WTC11 (cell line): ENCODE results near the gene USH2A.

Experiments used
- ATF3 ChIP-seq: sonication (generic); formaldehyde crosslinking; conservative IDR thresholded peaks from 2 replicates; pipeline ENCODE4 v1.8.1; 2022; ENCODE audit warnings: mild to moderate bottlenecking, missing genetic modification reagents
- CBFB ChIP-seq: sonication (generic); formaldehyde crosslinking; IDR thresholded peaks from 2 replicates; pipeline ENCODE4 v1.8.1; 2022; ENCODE audit warnings: mild to moderate bottlenecking, low read depth, missing genetic modification reagents
- CDX4 ChIP-seq: fragments of 250-450 bp; sonication (Bioruptor Pico); IDR thresholded peaks from 2 replicates; pipeline ENCODE4 v1.9.0; 2021; ENCODE audit warnings: moderate library complexity, mild to moderate bottlenecking, inconsistent platforms, borderline replicate concordance
- CREB1 ChIP-seq: sonication (generic); formaldehyde crosslinking; IDR thresholded peaks from 2 replicates; pipeline ENCODE4 v1.8.0; 2023; ENCODE audit warnings: mild to moderate bottlenecking, missing genetic modification reagents
- CTCF ChIP-seq: fragments of 200-600 bp; IDR thresholded peaks from 2 replicates; pipeline ENCODE4 v1.8.0; 2022; ENCODE audit warnings: antibody characterized with exemption
- ESRRA ChIP-seq: sonication (generic); formaldehyde crosslinking; IDR thresholded peaks from 2 replicates; pipeline ENCODE4 v1.8.1; 2022; ENCODE audit warnings: mild to moderate bottlenecking, missing genetic modification reagents, borderline replicate concordance
- NFYB ChIP-seq: sonication (generic); formaldehyde crosslinking; conservative IDR thresholded peaks from 2 replicates; pipeline ENCODE4 v1.8.0; 2022; ENCODE audit warnings: low read depth, missing genetic modification reagents
- SMAD3 ChIP-seq: sonication (generic); formaldehyde crosslinking; IDR thresholded peaks from 2 replicates; pipeline ENCODE4 v1.8.0; 2022; ENCODE audit warnings: missing genetic modification reagents, mild to moderate bottlenecking, borderline replicate concordance
- ZNF232 ChIP-seq: sonication (generic); formaldehyde crosslinking; IDR thresholded peaks from 2 replicates; pipeline ENCODE4 v1.8.0; 2022; ENCODE audit warnings: mild to moderate bottlenecking, missing genetic modification reagents
- ZNF263 ChIP-seq: sonication (generic); formaldehyde crosslinking; IDR thresholded peaks from 2 replicates; pipeline ENCODE4 v1.8.1; 2022; ENCODE audit warnings: low read depth, mild to moderate bottlenecking, moderate library complexity, missing genetic modification reagents
- TF ChIP-seq, protein P1 (sequence below): sonication (generic); formaldehyde crosslinking; IDR thresholded peaks from 2 replicates; pipeline ENCODE4 v1.8.1; 2023; ENCODE audit warnings: mild to moderate bottlenecking, missing genetic modification reagents

GRCh38 chr1:215595231-215595630, 828.0 kb downstream of the USH2A start:
- no peak for TF ChIP-seq CTCF
- TF ChIP-seq ESRRA (CRISPR knock-in tag) = no peak
- no peak for TF ChIP-seq ZNF263 (CRISPR knock-in tag)
- TF ChIP-seq, protein P1, sequence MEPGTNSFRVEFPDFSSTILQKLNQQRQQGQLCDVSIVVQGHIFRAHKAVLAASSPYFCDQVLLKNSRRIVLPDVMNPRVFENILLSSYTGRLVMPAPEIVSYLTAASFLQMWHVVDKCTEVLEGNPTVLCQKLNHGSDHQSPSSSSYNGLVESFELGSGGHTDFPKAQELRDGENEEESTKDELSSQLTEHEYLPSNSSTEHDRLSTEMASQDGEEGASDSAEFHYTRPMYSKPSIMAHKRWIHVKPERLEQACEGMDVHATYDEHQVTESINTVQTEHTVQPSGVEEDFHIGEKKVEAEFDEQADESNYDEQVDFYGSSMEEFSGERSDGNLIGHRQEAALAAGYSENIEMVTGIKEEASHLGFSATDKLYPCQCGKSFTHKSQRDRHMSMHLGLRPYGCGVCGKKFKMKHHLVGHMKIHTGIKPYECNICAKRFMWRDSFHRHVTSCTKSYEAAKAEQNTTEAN (CRISPR knock-in tag) = no peak
- TF ChIP-seq CDX4 = no peak
- TF ChIP-seq CBFB (CRISPR knock-in tag) = no peak
- TF ChIP-seq ZNF232 (CRISPR knock-in tag) = no peak
- TF ChIP-seq NFYB (CRISPR knock-in tag) = no peak
- no peak for TF ChIP-seq SMAD3
- no peak for TF ChIP-seq ATF3 (CRISPR knock-in tag)
- no peak for TF ChIP-seq CREB1
